DND-41 (cell line): ENCODE results near the gene LIG1.

ENCODE experiments used
- EZH2 ChIP-seq: IDR thresholded peaks from 3 replicates; pipeline ENCODE4 v1.6.1; 2012; ENCODE audit warnings: borderline replicate concordance, low read depth, mild to moderate bottlenecking, moderate library complexity, low read length, inconsistent platforms; ENCODE audit not compliant: severe bottlenecking
- TF ChIP-seq, protein P1 (sequence below): IDR thresholded peaks from 2 replicates; pipeline ENCODE4 v1.5.1; 2012; ENCODE audit warnings: borderline replicate concordance, low read length, moderate library complexity, mild to moderate bottlenecking; ENCODE audit not compliant: poor library complexity, severe bottlenecking; ENCODE audit errors: extremely low read depth

DNA sequence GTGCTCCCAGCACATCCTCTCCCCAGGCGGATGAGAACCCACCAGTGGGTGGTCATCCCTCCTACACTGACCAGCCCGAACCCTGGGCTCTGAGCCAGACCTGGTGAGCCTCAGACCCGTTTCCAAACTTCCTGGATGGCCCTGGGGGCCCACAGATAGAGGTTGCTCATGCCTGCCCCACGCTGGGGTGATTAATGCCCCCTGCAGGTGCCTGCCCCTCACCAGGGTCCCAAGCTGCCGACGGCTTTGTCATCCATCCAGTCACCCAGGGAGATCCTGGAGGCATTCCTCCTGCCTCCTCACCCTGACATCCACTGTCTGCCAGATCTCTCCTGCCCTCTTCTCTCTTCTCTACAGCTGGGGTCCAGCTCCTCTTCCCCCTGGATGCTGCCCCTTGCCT is 31.1 kb downstream of the LIG1 start:
- TF ChIP-seq, protein P1, sequence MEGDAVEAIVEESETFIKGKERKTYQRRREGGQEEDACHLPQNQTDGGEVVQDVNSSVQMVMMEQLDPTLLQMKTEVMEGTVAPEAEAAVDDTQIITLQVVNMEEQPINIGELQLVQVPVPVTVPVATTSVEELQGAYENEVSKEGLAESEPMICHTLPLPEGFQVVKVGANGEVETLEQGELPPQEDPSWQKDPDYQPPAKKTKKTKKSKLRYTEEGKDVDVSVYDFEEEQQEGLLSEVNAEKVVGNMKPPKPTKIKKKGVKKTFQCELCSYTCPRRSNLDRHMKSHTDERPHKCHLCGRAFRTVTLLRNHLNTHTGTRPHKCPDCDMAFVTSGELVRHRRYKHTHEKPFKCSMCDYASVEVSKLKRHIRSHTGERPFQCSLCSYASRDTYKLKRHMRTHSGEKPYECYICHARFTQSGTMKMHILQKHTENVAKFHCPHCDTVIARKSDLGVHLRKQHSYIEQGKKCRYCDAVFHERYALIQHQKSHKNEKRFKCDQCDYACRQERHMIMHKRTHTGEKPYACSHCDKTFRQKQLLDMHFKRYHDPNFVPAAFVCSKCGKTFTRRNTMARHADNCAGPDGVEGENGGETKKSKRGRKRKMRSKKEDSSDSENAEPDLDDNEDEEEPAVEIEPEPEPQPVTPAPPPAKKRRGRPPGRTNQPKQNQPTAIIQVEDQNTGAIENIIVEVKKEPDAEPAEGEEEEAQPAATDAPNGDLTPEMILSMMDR = no peak
- no peak for TF ChIP-seq EZH2
